Measurements from ENCODE around the gene COL28A1. TPM values are rescaled to one million over a fixed set of nuclear protein-coding genes. Genes with fewer than 3 reads are reported as not detected.
A peak's percentile ranks its signal among the peaks of the same experiment; 100 is the strongest.

COL28A1 gene
- total and polyA plus RNA-seq, 7 experiments from 2014 or later: 0.12 to 0.49 (median 0.38) TPM; not detected in 2

GRCh38 chr7:7576344-7576743 lies 40.7 kb upstream of the COL28A1 start:
- ChIA-PET CTCF (interaction anchor here (0.6 kb wide), 1 partner anchor 22 kb away, joined by 3 read pairs; no protein-coding TSS in a partner anchor), POLR2A (interaction anchor here (1.2 kb wide), 1 partner anchor 8 kb away, joined by 4 read pairs; no protein-coding TSS in a partner anchor)
- Histone ChIP-seq H3K36me3 (ENCODE audit: control insufficient read depth in 2 of 3, insufficient read depth in 3 of 3, low read length in 3 of 3) (no peaks in the 10 kb centered on the region), H3K4me3 (ENCODE audit: low read length) (no peak overlapping the region), H3K27ac (ENCODE audit: low read depth, low read length) (no peak overlapping the region), H3K4me1 (ENCODE audit: control insufficient read depth in 2 of 2, insufficient read depth in 2 of 2, low read length in 2 of 2) (no peaks in the 10 kb centered on the region), H3K27me3 (ENCODE audit: control insufficient read depth in 2 of 2, insufficient read depth in 2 of 2, low read length in 2 of 2) (no peaks in the 10 kb centered on the region), H3K9me3 (ENCODE audit: control insufficient read depth in 2 of 3, low read length in 3 of 3) (no peaks in the 10 kb centered on the region)
- H3K36me3 Mint-ChIP-seq: peaks cover 7 to 27% (median 15%) of the 10 kb centered on the region in 5 donors
- intact Hi-C loops (cut with micrococcal nuclease): no loop called here
- DNase-seq (no peak), ATAC-seq (no peak)
- no peaks in the 10 kb centered on the region for H3K27me3 Mint-ChIP-seq
- no peak overlapping the region for H3K4me3 Mint-ChIP-seq
- H3K9me3 Mint-ChIP-seq: no peaks in the 10 kb centered on the region
- H3K4me1 Mint-ChIP-seq: peaks cover 0 to 20% (median 11%) of the 10 kb centered on the region in 7 donors
- no peak overlapping the region for H3K27ac Mint-ChIP-seq

- no peaks in the 10 kb centered on the region for H3K27me3 ChIP-seq (ENCODE audit: control insufficient read depth in 2 of 2, insufficient read depth in 2 of 2, low read length in 2 of 2)
- ATAC-seq: no peak
- intact Hi-C loops (cut with micrococcal nuclease): no loop called here
- Mint-ChIP-seq H3K36me3 (peaks cover 7 to 23% (median 18%) of the 10 kb centered on the region in 5 donors), H3K4me1 (peaks cover 13 to 43% (median 32%) of the 10 kb centered on the region in 7 donors), H3K27ac (no peak overlapping the region), H3K27me3 (no peaks in the 10 kb centered on the region), H3K9me3 (no peaks in the 10 kb centered on the region), H3K4me3 (no peak overlapping the region)
- no peaks in the 10 kb centered on the region for H3K36me3 ChIP-seq (ENCODE audit: control insufficient read depth in 2 of 3, insufficient read depth in 3 of 3, low read length in 3 of 3)
- CTCF ChIA-PET: no interaction called here
- no peak overlapping the region for H3K4me3 ChIP-seq (ENCODE audit: low read length)
- H3K9me3 ChIP-seq (ENCODE audit: control insufficient read depth in 2 of 3, low read length in 3 of 3): no peaks in the 10 kb centered on the region
- POLR2A ChIA-PET: no interaction called here
- H3K27ac ChIP-seq (ENCODE audit: low read depth, low read length): no peak overlapping the region
- H3K4me1 ChIP-seq (ENCODE audit: control insufficient read depth in 2 of 2, insufficient read depth in 2 of 2, low read length in 2 of 2): peaks cover 8 to 9% of the 10 kb centered on the region in 2 donors
- no peak for DNase-seq
These were observed 38.0 kb upstream of the COL28A1 start for GRCh38 chr7:7573701-7574100.

- DNase-seq (no peak), ATAC-seq (no peak)
- no peaks in the 10 kb centered on the region for H3K36me3 ChIP-seq (ENCODE audit: control insufficient read depth in 2 of 3, insufficient read depth in 3 of 3, low read length in 3 of 3)
- H3K4me3 ChIP-seq (ENCODE audit: low read length): no peak overlapping the region
- peak overlapping the region in 1 of 10 donors; percentile 75 for H3K4me3 Mint-ChIP-seq
- peaks cover 27 to 28% of the 10 kb centered on the region in 2 donors for H3K4me1 ChIP-seq (ENCODE audit: control insufficient read depth in 2 of 2, insufficient read depth in 2 of 2, low read length in 2 of 2)
- no peaks in the 10 kb centered on the region for H3K9me3 Mint-ChIP-seq
- intact Hi-C loops (cut with micrococcal nuclease): no loop called here
- no peak overlapping the region for H3K27ac ChIP-seq (ENCODE audit: low read depth, low read length)
- H3K36me3 Mint-ChIP-seq: peaks cover 7 to 25% (median 18%) of the 10 kb centered on the region in 5 donors
- CTCF ChIA-PET: interaction anchor here (0.6 kb wide), 1 partner anchor 9 kb away, joined by 3 read pairs; no protein-coding TSS in a partner anchor
- H3K27ac Mint-ChIP-seq: peak overlapping the region in 7 of 9 donors; percentile 56 to 91 (median 85)
- no peaks in the 10 kb centered on the region for H3K27me3 ChIP-seq (ENCODE audit: control insufficient read depth in 2 of 2, insufficient read depth in 2 of 2, low read length in 2 of 2)
- H3K9me3 ChIP-seq (ENCODE audit: control insufficient read depth in 2 of 3, low read length in 3 of 3): no peaks in the 10 kb centered on the region
- POLR2A ChIA-PET: interaction anchor here (1.0 kb wide), 1 partner anchor 71 kb away, joined by 4 read pairs; no protein-coding TSS in a partner anchor
- H3K27me3 Mint-ChIP-seq: no peaks in the 10 kb centered on the region
- H3K4me1 Mint-ChIP-seq: peaks cover 21 to 59% (median 44%) of the 10 kb centered on the region in 7 donors
These were observed 34.9 kb upstream of the COL28A1 start for GRCh38 chr7:7570584-7570983.

- H3K4me1 Mint-ChIP-seq: peaks cover 21 to 59% (median 43%) of the 10 kb centered on the region in 7 donors
- DNase-seq (no peak), ATAC-seq (no peak)
- no peaks in the 10 kb centered on the region for H3K27me3 Mint-ChIP-seq
- CTCF ChIA-PET: no interaction called here
- no peaks in the 10 kb centered on the region for H3K9me3 ChIP-seq (ENCODE audit: control insufficient read depth in 2 of 3, low read length in 3 of 3)
- peak overlapping the region in 8 of 10 donors; percentile 75 to 92 (median 87) for H3K4me3 Mint-ChIP-seq
- H3K27ac Mint-ChIP-seq: peak overlapping the region; percentile 81 to 91 (median 85)
- H3K9me3 Mint-ChIP-seq: no peaks in the 10 kb centered on the region
- H3K27me3 ChIP-seq (ENCODE audit: control insufficient read depth in 2 of 2, insufficient read depth in 2 of 2, low read length in 2 of 2): no peaks in the 10 kb centered on the region
- H3K4me1 ChIP-seq (ENCODE audit: control insufficient read depth in 2 of 2, insufficient read depth in 2 of 2, low read length in 2 of 2): peaks cover 27 to 29% of the 10 kb centered on the region in 2 donors
- peak overlapping the region; percentile 98 for H3K27ac ChIP-seq (ENCODE audit: low read depth, low read length)
- POLR2A ChIA-PET: interaction anchor here (0.6 to 2.1 kb wide), 2 partner anchors 71 to 438 kb away, joined by 3 to 8 read pairs; partner anchors contain the start of gene UMAD1
- H3K36me3 Mint-ChIP-seq: peaks cover 7 to 25% (median 18%) of the 10 kb centered on the region in 5 donors
- intact Hi-C loops (cut with micrococcal nuclease): loop anchor here (1.0 to 10.0 kb wide), 5 partner anchors 195 to 1297 kb away; partner anchors contain the start of genes CYTH3 (in 1 of the 2) and ZDHHC4 (in 1 of the 2)
- no peaks in the 10 kb centered on the region for H3K36me3 ChIP-seq (ENCODE audit: control insufficient read depth in 2 of 3, insufficient read depth in 3 of 3, low read length in 3 of 3)
- H3K4me3 ChIP-seq (ENCODE audit: low read length): peak overlapping the region; percentile 21
These were observed 33.9 kb upstream of the COL28A1 start for GRCh38 chr7:7569615-7570014.

GRCh38 chr7:7569081-7569527 lies 33.4 kb upstream of the COL28A1 start:
- intact Hi-C loops (cut with micrococcal nuclease): loop anchor here (1.0 to 10.0 kb wide), 5 partner anchors 196 to 1297 kb away; partner anchors contain the start of genes CYTH3 (in 1 of the 2) and ZDHHC4 (in 1 of the 2)
- peaks cover 21 to 55% (median 39%) of the 10 kb centered on the region in 7 donors for H3K4me1 Mint-ChIP-seq
- no peaks in the 10 kb centered on the region for H3K27me3 Mint-ChIP-seq
- H3K27ac ChIP-seq (ENCODE audit: low read depth, low read length): peak overlapping the region; percentile 98
- H3K9me3 ChIP-seq (ENCODE audit: control insufficient read depth in 2 of 3, low read length in 3 of 3): no peaks in the 10 kb centered on the region
- H3K27me3 ChIP-seq (ENCODE audit: control insufficient read depth in 2 of 2, insufficient read depth in 2 of 2, low read length in 2 of 2): no peaks in the 10 kb centered on the region
- H3K36me3 Mint-ChIP-seq: peaks cover 7 to 22% (median 15%) of the 10 kb centered on the region in 5 donors
- peaks cover 27 to 29% of the 10 kb centered on the region in 2 donors for H3K4me1 ChIP-seq (ENCODE audit: control insufficient read depth in 2 of 2, insufficient read depth in 2 of 2, low read length in 2 of 2)
- no peaks in the 10 kb centered on the region for H3K36me3 ChIP-seq (ENCODE audit: control insufficient read depth in 2 of 3, insufficient read depth in 3 of 3, low read length in 3 of 3)
- CTCF ChIA-PET: interaction anchor here (1.3 kb wide), 1 partner anchor 466 kb away, joined by 4 read pairs; no protein-coding TSS in a partner anchor
- H3K4me3 Mint-ChIP-seq: peak overlapping the region in 9 of 10 donors; percentile 75 to 92 (median 86)
- H3K9me3 Mint-ChIP-seq: no peaks in the 10 kb centered on the region
- DNase-seq (peak in 7 of 9 donors; percentile 37 to 55 (median 43)), ATAC-seq (peak; percentile 36)
- H3K4me3 ChIP-seq (ENCODE audit: low read length): peak overlapping the region; percentile 21
- peak overlapping the region; percentile 81 to 91 (median 85) for H3K27ac Mint-ChIP-seq
- POLR2A ChIA-PET: interaction anchor here (0.6 to 2.1 kb wide), 4 partner anchors 72 to 438 kb away, joined by 3 to 8 read pairs (median 6); partner anchors contain the start of genes C1GALT1 and UMAD1

- CTCF ChIA-PET: interaction anchor here (1.3 kb wide), 1 partner anchor 465 kb away, joined by 4 read pairs; no protein-coding TSS in a partner anchor
- no peaks in the 10 kb centered on the region for H3K9me3 Mint-ChIP-seq
- intact Hi-C loops (cut with micrococcal nuclease): loop anchor here (5.0 to 10.0 kb wide), 4 partner anchors 196 to 1296 kb away; partner anchors contain the start of genes CYTH3 (in 1 of the 2) and ZDHHC4 (in 1 of the 2)
- H3K4me1 Mint-ChIP-seq: peaks cover 21 to 50% (median 37%) of the 10 kb centered on the region in 7 donors
- H3K27ac Mint-ChIP-seq: peak overlapping the region; percentile 81 to 91 (median 85)
- ATAC-seq: no peak
- Histone ChIP-seq H3K36me3 (ENCODE audit: control insufficient read depth in 2 of 3, insufficient read depth in 3 of 3, low read length in 3 of 3) (no peaks in the 10 kb centered on the region), H3K27ac (ENCODE audit: low read depth, low read length) (peak overlapping the region; percentile 98), H3K9me3 (ENCODE audit: control insufficient read depth in 2 of 3, low read length in 3 of 3) (no peaks in the 10 kb centered on the region), H3K27me3 (ENCODE audit: control insufficient read depth in 2 of 2, insufficient read depth in 2 of 2, low read length in 2 of 2) (no peaks in the 10 kb centered on the region), H3K4me1 (ENCODE audit: control insufficient read depth in 2 of 2, insufficient read depth in 2 of 2, low read length in 2 of 2) (peaks cover 27 to 29% of the 10 kb centered on the region in 2 donors), H3K4me3 (ENCODE audit: low read length) (peak overlapping the region; percentile 77)
- H3K4me3 Mint-ChIP-seq: peak overlapping the region in 9 of 10 donors; percentile 75 to 92 (median 86)
- peaks cover 7 to 17% (median 9%) of the 10 kb centered on the region in 5 donors for H3K36me3 Mint-ChIP-seq
- H3K27me3 Mint-ChIP-seq: no peaks in the 10 kb centered on the region
- DNase-seq: no peak
- POLR2A ChIA-PET: interaction anchor here (0.7 to 2.1 kb wide), 5 partner anchors 8 to 402 kb away, joined by 3 to 8 read pairs (median 5); partner anchors contain the start of genes C1GALT1 and UMAD1
These were observed 32.9 kb upstream of the COL28A1 start for GRCh38 chr7:7568553-7568952.

Measured in naive thymus-derived CD4-positive, alpha-beta T cell (primary cell).